GM18517 (cell line): ENCODE results near the gene S100A2.
"Not testable (repeated sequence)": the region's sequence is repeated elsewhere in the genome, so short reads cannot be mapped to it uniquely, and the experiment has no call there.

Experiments
- ATAC-seq: cut with Tn5 transposase; IDR thresholded peaks from one replicate; pipeline ENCODE4 v1.9.1; 2021; ENCODE audit warnings: mild to moderate bottlenecking, moderate library complexity; ENCODE audit not compliant: unreplicated experiment

S100A2 gene

GRCh38 chr1:153592748-153593147 is 27.1 kb upstream of the S100A2 start:
- no peak for ATAC-seq

GRCh38 chr1:153588482-153588881 is 22.8 kb upstream of the S100A2 start:
- no peak for ATAC-seq

GRCh38 chr1:153588033-153588432 is 22.4 kb upstream of the S100A2 start:
- ATAC-seq: not testable (repeated sequence)

GRCh38 chr1:153587314-153587713 is 21.7 kb upstream of the S100A2 start:
- ATAC-seq: no peak

GRCh38 chr1:153586347-153586746 is 20.7 kb upstream of the S100A2 start:
- no peak for ATAC-seq

DNA sequence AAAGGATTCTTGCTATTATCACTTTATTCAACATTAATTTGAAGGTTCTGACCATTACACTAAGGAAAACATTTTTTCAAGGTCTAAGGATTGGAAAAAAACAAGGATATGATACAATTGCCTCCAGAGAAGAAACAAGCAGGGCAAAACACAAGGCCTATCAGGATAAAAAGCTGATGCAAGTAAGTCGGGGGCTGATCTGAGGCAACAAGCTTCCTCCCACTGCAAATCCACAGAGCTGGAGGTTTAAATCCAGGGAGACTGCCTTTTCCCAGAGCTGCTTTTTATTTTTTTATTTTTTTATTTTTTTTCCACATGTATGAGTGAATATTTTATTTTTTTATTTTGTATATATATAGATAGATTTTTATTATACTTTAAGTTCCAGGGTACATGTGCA is 19.4 kb upstream of the S100A2 start:
- ATAC-seq: no peak

DNA sequence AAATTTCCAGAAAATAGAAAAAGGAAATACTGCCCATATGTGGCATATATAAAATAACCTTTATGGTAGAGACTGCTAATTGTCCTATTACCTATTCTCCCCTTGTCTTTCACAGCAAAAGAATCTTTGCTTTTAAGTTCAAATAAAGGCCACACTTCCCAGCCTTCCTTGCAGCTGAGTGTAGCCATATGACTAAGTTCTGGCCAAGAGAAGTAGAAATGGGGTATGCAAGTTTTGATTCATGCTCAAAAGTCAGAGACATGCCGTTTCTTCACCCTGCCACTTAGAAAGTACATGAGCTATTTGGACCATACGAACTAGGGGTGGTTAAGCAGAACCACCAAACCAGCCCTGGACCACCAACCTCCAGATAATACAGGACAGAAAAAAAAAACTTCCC is 18.3 kb upstream of the S100A2 start:
- ATAC-seq: no peak

DNA sequence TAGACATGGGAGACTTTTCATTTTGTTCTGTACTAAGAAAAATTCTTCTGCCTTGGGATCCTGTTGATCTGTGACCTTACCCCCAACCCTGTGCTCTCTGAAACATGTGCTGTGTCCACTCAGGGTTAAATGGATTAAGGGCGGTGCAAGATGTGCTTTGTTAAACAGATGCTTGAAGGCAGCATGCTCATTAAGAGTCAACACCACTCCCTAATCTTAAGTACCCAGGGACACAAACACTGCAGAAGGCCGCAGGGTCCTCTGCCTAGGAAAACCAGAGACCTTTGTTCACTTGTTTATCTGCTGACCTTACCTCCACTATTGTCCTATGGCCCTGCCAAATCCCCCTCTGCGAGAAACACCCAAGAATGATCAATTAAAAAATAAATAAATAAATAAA is 17.9 kb upstream of the S100A2 start:
- ATAC-seq: not testable (repeated sequence)

- ATAC-seq: not testable (repeated sequence)
These were observed 17.2 kb upstream of the S100A2 start for GRCh38 chr1:153582836-153583235.

- ATAC-seq: no peak
These were observed 13.3 kb upstream of the S100A2 start for GRCh38 chr1:153578936-153579335.

GRCh38 chr1:153578490-153578889 is 12.8 kb upstream of the S100A2 start:
- ATAC-seq: no peak

DNA sequence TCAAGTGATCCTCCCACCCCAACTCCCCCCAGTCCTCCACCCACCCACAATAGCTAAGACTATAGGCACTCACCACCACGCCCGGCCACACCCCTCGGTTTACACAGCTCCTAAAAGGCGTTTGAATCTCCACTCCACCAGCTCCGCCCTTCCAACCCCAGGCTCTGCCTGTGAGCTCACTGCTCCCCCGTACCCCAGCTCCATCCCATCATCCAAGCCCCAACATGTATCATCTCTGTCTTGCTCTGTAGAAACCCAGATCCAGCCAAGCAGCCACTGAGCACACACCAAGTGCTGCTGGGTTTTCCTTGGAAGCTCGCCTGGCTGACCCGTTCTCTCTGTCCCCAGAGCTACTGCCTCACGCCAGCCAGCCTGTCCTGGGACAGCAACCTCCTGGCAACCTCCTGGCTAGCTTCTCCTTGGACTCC is 12.0 kb upstream of the S100A2 start:
- no peak for ATAC-seq

- ATAC-seq: no peak
These were observed 11.5 kb upstream of the S100A2 start for GRCh38 chr1:153577138-153577537.

DNA sequence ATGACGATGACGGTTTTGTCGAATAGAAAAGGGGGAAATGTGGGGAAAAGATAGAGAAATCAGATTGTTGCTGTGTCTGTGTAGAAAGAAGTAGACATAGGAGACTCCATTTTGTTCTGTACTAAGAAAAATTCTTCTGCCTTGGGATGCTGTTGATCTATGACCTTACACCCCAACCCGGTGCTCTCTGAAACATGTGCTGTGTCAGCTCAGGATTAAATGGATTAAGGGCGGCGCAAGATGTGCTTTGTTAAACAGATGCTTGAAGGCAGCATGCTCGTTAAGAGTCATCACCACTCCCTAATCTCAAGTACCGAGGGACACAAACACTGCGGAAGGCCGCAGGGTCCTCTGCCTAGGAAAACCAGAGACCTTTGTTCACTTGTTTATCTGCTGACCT is 9.9 kb upstream of the S100A2 start:
- not testable (repeated sequence) for ATAC-seq

- not testable (repeated sequence) for ATAC-seq
These were observed 9.4 kb upstream of the S100A2 start for GRCh38 chr1:153575081-153575491.

DNA sequence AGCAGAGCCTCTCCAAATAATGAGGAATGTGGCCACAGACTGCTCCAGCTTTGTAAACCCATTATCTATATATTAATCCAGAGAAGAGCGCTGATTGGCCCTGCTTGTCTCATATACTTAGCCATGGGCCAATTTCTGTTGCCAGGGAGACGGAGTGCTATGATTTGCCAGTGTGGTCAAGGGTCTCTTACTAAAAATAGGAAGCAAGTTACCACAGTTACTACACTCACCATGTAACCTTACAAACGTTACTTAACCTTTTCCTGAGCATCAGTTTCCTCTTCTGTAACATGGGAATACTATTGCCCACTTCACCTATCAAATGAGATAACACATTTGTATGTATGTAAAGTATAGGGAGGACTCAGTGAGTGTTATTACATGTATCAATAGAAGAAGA is 7.7 kb upstream of the S100A2 start:
- no peak for ATAC-seq

DNA sequence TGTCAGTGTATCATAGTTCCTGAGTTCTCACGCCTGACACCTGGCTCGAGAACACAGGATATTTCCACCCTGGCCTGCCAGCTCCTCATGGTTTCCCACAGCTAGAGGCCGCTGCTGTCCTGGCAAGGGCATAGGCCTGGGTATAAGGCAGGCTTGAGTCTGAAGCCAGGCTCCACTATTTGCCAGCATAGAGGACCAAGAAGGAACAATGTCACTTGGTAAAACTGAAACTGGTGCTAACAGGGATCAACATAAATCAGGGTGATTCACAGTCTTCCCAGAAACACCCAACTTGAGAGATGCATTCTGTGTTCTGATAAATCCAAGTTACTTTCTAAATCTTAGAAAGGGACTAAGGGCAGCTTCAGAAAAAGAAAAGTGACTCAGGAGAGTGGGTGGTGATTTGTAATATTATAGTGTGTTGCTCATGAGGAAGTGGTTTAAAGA is 6.9 kb upstream of the S100A2 start:
- ATAC-seq: no peak

GRCh38 chr1:153571706-153572105 is 6.1 kb upstream of the S100A2 start:
- no peak for ATAC-seq

DNA sequence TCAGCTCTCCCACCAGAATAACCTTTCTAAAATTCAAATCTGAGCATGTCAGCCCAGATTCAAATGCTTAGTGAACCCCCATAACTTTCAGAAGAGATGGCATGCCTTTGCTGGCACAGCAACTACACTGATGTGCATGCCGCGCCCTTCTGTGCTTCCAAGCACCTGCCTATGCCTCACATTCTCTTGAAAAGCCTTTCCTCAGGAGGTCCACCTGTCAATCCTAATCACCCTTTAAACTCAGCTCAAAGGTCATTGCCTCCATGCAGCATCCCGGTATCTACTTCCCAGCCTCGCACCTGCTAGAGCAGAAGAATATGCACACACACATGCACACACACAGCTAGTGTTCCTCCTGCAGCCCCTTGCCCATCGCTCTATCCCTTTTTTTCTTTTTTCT is 5.2 kb upstream of the S100A2 start:
- no peak for ATAC-seq

- no peak for ATAC-seq
These were observed 3.8 kb upstream of the S100A2 start for GRCh38 chr1:153569465-153569864.

DNA sequence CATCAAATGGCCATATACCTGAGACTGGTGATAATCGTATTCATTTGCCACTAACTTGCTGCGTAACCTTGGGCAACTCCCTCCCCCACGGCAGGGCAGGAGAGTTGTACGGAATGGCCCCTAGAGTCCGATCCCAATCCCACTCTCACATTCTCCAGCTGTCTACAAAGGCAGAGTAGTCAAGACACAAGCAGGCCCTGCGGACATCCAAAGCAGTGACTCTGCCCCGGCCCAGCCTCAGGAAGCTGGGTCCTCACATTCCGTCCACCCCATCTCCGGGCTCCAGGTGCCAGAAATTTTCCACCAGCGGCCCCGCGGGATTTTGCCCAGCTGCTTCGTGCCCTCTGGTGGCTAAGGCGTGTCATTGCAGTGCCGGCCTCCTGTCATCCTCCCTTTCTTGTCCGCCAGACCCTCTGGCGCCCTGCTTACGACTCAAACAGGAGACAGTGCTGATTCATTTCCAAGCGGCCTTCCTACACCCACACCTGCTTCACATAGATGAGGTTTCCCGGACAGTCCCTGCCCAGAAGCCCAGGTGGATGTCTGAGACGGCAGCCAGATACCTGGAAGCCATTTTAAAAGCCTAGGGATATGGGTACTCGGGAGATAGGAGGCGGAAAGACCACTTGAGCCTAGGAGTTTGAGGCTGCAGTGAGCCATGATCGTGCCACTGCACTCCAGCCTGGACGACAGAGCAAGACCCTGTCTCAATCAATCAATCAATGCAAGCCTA is 2.9 kb upstream of the S100A2 start:
- no peak for ATAC-seq

- no peak for ATAC-seq
These were observed 2.1 kb upstream of the S100A2 start for GRCh38 chr1:153567621-153568366.
